Measurements from ENCODE around the gene COL13A1.

Gene COL13A1

DNA sequence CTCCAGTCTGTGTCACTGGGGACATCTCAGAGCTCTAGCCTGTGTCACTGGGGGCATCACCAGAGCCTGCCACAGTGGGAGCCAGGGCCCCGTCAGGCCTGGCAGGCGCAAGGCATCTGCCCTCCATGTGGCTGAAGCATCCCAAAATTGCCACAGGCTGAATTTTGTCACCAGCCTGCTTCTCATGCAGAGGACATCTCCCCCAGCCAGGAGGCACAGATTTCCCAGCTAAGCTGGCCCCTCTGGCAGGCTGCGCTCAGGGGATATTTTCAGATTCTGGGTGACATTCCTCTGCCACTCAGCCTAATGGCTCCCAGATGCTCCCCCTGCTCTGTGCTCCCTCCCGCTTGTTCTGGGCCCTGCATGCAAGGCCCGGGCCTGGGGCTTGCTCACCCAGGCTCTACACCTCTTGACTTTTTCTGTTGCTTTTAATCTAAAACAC is 64.6 kb downstream of the COL13A1 start:
- peaks cover 6% of the 10 kb centered on the region for H3K27me3 Mint-ChIP-seq
- no peaks in the 10 kb centered on the region for H3K4me1 Mint-ChIP-seq
- H3K9me3 Mint-ChIP-seq, result no peaks in the 10 kb centered on the region
- no peak overlapping the region for H3K27ac Mint-ChIP-seq
- ATAC-seq (ENCODE audit: low read depth) (no peak), DNase-seq (ENCODE audit: low spot score in 2 of 2) (no peak)
- H3K36me3 Mint-ChIP-seq, result no peaks in the 10 kb centered on the region
- H3K4me3 Mint-ChIP-seq, result no peak overlapping the region

DNA sequence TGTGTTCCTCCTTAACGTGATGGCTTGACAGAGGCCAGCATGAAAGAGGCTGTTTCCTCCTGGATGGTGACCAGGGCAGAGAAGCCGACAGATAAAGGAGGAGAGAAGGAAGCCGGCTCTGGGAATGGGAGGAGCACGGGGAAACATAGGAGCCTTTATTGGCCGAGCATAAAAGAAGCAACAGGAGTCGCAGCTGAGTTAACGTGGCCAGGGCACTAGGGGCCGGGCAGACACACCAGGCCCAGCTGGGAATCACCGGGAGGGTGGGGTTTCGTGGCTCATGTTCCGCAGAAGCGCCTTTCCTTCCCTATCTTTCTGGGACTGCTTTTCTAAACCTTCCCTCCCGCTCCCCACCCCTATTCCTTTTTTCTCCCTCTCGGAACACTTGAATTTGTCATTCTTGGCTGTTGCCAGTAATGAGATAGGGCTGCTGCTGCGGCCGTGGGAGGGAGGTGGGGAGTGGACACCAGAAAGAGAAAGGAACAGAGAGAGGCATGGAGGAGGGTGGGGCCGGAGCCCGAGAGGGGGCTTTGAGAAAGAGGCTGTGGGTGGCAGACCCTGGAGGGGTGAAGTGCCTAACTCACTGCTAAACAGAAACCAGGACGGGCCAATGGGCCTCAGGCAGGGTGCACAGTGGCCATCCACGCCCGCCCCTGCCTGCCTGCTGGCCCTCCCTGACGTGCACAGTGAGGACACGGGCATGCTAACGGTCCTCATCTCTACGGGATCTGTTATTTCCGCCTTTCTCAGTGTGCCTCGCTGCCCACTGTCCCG is 65.2 kb downstream of the COL13A1 start:
- peaks cover 6% of the 10 kb centered on the region for H3K27me3 Mint-ChIP-seq
- DNase-seq (ENCODE audit: low spot score in 2 of 2) (no peak), ATAC-seq (ENCODE audit: low read depth) (no peak)
- no peaks in the 10 kb centered on the region for H3K9me3 Mint-ChIP-seq
- H3K36me3 Mint-ChIP-seq, result no peaks in the 10 kb centered on the region
- no peak overlapping the region for H3K4me3 Mint-ChIP-seq
- no peak overlapping the region for H3K27ac Mint-ChIP-seq
- H3K4me1 Mint-ChIP-seq, result no peaks in the 10 kb centered on the region

DNA sequence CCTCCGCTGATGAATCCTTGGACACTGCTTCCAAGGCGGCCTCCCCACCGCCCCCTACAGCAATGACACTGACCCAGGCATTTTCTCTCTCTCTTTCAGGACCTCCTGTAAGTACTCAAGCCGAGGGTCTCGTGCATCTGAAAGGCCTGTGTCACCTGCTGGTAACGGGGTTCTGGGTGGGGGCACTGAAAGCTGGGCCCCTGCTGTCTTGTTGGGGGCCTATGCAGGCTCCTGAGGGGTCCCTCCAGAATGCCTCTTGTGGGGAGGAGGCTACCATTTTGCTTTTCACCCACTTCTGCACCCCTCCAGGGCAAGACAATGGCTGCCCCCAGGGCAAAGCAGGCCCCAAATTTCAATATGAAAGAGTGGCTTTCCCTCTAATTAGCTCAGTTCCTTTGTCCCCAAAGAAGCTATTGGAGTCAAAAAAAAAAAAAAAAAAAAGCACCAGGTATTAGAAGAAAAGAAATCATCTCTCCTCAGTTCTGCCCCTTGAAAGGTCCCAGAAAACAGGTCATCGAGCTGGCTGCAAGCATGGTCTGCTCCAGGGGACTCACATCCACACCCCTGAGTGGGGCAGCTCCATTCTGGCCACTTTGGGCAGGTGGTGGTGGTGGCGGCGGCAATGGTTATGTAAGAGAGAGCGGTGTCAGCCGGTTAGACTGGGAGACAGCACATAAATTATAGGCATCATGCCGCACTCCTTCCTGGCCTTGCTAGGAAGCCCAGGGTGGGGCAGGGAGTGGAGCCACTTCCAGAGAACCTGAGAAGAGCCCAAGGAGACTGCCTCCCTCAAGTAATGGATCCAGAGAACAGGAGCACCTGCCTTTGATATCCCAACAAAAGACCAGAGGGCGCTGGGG is 66.2 kb downstream of the COL13A1 start:
- no peaks in the 10 kb centered on the region for H3K36me3 Mint-ChIP-seq
- ATAC-seq (ENCODE audit: low read depth) (no peak), DNase-seq (ENCODE audit: low spot score in 2 of 2) (no peak)
- H3K9me3 Mint-ChIP-seq, result no peaks in the 10 kb centered on the region
- H3K4me1 Mint-ChIP-seq, result no peaks in the 10 kb centered on the region
- H3K4me3 Mint-ChIP-seq, result no peak overlapping the region
- peaks cover 4% of the 10 kb centered on the region for H3K27me3 Mint-ChIP-seq
- H3K27ac Mint-ChIP-seq, result no peak overlapping the region

DNA sequence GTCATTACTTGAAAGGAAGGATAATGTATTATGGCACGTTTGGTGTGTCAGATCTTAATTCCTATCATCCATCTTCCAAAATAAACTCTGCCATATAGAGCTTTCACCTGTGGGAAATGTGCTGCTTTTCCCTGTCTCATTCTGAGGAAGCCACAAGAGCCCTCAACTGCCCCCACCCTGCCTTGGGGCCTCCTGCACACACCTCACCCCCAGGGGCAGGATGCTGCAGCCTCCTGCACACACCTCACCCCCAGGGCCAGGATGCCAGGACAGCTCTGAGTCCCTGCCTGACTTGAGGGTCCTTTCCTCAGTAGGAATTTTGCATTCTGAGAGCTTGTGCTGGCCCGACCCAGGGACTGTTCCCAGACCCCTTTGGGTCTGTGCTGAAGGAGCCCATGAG is 67.1 kb downstream of the COL13A1 start:
- Mint-ChIP-seq H3K27ac (no peak overlapping the region), H3K4me3 (no peak overlapping the region), H3K27me3 (peaks cover 4% of the 10 kb centered on the region), H3K4me1 (no peaks in the 10 kb centered on the region), H3K36me3 (no peaks in the 10 kb centered on the region), H3K9me3 (no peaks in the 10 kb centered on the region)
- no peak for DNase-seq (ENCODE audit: low spot score in 2 of 2)
- no peak for ATAC-seq (ENCODE audit: low read depth)

DNA sequence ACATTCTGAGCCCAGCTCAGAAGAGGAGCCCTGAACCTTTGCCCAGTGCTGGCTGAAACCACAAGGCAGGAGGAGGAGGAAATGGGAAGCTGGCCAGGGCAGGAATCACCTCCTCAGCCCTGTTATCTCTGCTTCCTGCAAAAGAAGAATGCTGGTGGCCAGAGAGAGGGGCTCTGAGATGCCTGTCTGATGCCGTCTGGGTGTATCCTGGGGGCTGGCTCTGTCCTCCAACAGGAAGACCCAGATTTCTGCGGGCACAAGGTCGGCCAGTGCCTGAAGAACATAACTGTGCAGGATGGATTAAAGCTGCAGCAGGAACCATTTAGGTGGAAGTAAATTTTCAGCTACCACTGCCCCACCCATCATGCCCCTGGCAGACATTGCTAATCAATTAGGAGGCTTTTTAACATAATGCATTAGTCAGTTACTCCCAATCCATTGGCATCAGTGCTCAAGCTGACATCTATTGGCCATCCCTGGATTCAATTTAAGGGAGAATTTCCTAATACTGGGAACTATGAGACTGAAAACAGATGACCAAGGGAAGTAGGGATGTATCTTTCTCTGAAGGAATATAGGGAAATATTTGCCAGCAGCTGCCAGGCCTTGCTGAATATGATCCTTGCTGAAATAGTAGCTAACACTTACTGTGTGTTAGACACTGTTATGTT is 67.7 kb downstream of the COL13A1 start:
- no peaks in the 10 kb centered on the region for H3K36me3 Mint-ChIP-seq
- DNase-seq (ENCODE audit: low spot score in 2 of 2) (no peak), ATAC-seq (ENCODE audit: low read depth) (no peak)
- no peak overlapping the region for H3K4me3 Mint-ChIP-seq
- H3K27me3 Mint-ChIP-seq, result peaks cover 4% of the 10 kb centered on the region
- no peaks in the 10 kb centered on the region for H3K9me3 Mint-ChIP-seq
- H3K4me1 Mint-ChIP-seq, result no peaks in the 10 kb centered on the region
- H3K27ac Mint-ChIP-seq, result no peak overlapping the region

DNA sequence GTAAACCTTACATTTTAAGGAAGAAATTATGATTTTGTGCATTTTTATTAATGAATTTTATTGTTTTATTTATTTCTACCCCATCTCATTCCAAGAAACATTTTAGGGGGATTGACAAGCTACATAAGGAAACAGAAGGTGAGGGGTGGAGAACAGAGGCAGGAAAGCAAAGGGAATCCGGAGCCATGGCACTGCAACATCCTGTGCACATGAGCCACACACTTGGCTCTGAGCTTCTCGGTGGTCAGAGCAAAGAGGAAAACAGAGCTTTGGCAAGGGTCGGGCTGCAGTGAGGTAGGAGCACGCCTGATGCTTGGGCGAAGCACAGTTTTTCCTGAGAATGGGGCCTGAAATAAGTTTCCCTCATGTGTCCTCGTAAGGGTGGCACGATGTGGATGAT is 68.9 kb downstream of the COL13A1 start:
- Mint-ChIP-seq H3K4me3 (no peak overlapping the region), H3K27me3 (peaks cover 2% of the 10 kb centered on the region), H3K36me3 (no peaks in the 10 kb centered on the region), H3K27ac (no peak overlapping the region), H3K9me3 (no peaks in the 10 kb centered on the region), H3K4me1 (no peaks in the 10 kb centered on the region)
- DNase-seq (ENCODE audit: low spot score in 2 of 2) (no peak), ATAC-seq (ENCODE audit: low read depth) (no peak)

DNA sequence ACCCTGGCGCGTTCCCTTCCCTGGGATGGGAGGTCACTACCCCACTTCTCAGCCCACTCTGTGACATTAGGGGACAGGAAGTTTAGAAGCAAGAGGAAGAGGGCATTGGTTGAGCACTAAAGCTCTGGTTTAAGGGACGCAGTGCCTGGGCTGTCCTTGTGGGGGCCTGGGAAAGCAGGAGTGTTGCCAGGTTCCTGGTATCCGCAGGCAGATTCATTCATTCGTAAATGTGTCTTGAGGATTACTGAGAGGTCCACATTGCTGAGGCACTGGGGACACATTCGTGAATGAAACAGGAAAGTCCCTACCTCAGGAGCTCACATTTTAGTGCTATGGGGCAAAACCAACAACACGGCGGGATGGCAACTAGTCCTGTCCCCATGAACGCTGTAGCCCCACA is 69.4 kb downstream of the COL13A1 start:
- Mint-ChIP-seq H3K4me3 (no peak overlapping the region), H3K27me3 (peaks cover 2% of the 10 kb centered on the region), H3K4me1 (no peaks in the 10 kb centered on the region), H3K27ac (no peak overlapping the region), H3K9me3 (no peaks in the 10 kb centered on the region), H3K36me3 (no peaks in the 10 kb centered on the region)
- ATAC-seq (ENCODE audit: low read depth), result no peak
- no peak for DNase-seq (ENCODE audit: low spot score in 2 of 2)

DNA sequence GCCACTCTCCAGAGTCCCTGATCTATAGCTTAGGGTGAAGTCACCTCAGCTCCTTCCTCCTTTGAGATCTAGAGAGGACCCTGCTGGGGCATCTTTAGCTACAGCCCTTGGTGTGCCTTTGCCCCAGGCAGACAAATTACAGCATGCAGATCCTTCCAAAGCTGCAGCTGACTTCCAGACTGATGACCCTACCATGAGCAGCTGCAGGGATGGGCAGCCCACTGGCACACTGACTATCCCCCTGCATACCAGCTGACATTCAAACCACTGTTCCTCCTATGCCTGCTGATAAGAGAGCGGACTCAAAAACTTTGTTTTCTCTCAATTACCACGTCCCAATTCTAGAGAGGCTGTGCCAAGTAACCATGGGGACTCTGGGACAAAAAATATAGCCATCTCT is 70.6 kb downstream of the COL13A1 start:
- Mint-ChIP-seq H3K36me3 (no peaks in the 10 kb centered on the region), H3K9me3 (no peaks in the 10 kb centered on the region), H3K4me1 (no peaks in the 10 kb centered on the region), H3K27ac (no peak overlapping the region), H3K27me3 (peaks cover 3% of the 10 kb centered on the region), H3K4me3 (no peak overlapping the region)
- ATAC-seq (ENCODE audit: low read depth) (no peak), DNase-seq (ENCODE audit: low spot score in 2 of 2) (no peak)

DNA sequence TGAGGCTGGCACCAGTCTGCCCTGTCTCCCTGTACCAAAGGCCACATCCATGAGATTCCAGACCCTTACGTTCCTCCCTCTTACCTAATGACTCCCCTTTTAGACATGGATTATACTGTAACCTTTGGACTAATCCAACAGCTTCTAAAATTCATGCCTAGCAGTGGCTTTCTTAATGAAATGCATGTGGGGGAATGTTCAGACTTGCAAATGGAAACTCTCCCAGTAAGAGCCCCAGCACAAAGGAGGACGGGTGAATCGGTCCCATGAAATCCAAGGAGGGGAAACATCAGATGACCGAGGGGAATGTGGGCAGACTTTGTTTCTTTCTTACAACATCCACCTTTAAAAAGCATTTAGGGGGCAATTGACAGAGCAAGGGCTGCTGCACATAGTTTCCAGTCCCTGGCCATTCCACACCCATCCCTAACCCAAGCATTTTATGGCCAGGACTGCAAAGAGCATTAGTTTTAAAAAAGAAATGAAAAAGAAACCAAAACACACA is 71.5 kb downstream of the COL13A1 start:
- no peaks in the 10 kb centered on the region for H3K4me1 Mint-ChIP-seq
- peaks cover 8% of the 10 kb centered on the region for H3K27me3 Mint-ChIP-seq
- ATAC-seq (ENCODE audit: low read depth), result no peak
- H3K36me3 Mint-ChIP-seq, result no peaks in the 10 kb centered on the region
- H3K4me3 Mint-ChIP-seq, result no peak overlapping the region
- DNase-seq (ENCODE audit: low spot score in 2 of 2), result no peak
- no peak overlapping the region for H3K27ac Mint-ChIP-seq
- no peaks in the 10 kb centered on the region for H3K9me3 Mint-ChIP-seq

DNA sequence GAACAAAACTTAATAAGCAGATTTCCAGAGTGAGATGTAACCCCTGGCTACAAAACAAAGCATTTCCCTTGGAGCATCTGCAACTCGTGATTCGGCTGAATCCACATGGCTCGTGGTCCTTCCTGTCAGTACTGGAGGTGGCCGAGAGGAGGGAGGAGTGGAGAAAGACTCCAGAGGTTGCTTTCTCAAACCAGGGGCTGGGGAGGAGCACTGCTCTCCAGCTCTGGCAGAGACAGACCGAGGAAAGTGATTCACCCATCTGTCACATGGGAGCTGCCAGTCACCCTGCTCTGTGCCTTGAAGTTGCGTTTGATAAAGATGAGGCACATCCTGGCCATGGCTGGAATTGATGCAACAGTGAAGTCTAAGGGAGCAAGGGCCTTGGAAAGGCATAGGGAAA is 72.7 kb downstream of the COL13A1 start:
- Mint-ChIP-seq H3K36me3 (no peaks in the 10 kb centered on the region), H3K4me1 (no peaks in the 10 kb centered on the region), H3K27ac (no peak overlapping the region), H3K27me3 (peaks cover 8% of the 10 kb centered on the region), H3K9me3 (no peaks in the 10 kb centered on the region), H3K4me3 (no peak overlapping the region)
- no peak for DNase-seq (ENCODE audit: low spot score in 2 of 2)
- no peak for ATAC-seq (ENCODE audit: low read depth)

DNA sequence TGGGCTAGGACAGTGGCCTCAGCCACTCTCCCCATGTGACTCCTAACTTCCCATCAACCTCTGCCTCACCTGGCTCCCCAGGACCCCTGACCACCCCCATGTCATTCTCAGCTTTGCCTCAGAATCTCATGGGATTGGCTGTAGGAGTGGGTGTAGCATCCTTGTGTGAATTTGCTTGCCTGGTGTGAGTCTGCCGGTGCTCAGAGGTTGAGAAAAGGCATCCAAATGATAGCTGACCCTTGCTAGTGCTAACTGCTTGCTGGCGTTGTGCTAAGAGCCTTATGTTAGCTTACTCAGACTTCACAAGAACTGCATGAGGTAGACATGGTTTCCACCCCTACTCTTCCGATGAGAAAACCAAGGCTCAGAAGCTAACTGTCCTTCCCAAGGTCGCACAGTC is 74.2 kb downstream of the COL13A1 start:
- H3K4me3 Mint-ChIP-seq, result no peak overlapping the region
- H3K9me3 Mint-ChIP-seq, result no peaks in the 10 kb centered on the region
- no peaks in the 10 kb centered on the region for H3K4me1 Mint-ChIP-seq
- no peak overlapping the region for H3K27ac Mint-ChIP-seq
- no peak for ATAC-seq (ENCODE audit: low read depth)
- DNase-seq (ENCODE audit: low spot score in 2 of 2), result no peak
- no peaks in the 10 kb centered on the region for H3K36me3 Mint-ChIP-seq
- peaks cover 14% of the 10 kb centered on the region for H3K27me3 Mint-ChIP-seq

DNA sequence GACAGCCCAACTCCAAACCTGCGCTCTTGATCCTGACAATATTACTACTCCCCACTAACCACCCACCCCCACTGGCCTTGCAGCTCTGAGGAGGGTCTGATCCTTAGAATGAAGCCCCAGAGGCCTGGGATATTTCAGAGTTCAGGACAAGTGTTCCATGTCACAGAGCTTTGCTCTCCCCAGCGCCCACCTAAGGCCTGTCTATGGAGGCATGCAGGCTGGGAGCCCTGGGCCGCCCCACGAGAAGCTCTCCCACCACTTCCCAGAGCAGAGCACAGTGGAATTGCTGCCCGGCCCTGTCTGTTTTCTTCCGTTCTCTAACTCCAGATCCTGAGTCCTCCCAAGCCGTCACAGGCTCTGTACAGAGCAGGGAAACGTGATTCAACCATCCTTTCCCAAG is 74.6 kb downstream of the COL13A1 start:
- H3K36me3 Mint-ChIP-seq, result no peaks in the 10 kb centered on the region
- DNase-seq (ENCODE audit: low spot score in 2 of 2), result no peak
- peaks cover 15% of the 10 kb centered on the region for H3K27me3 Mint-ChIP-seq
- no peak overlapping the region for H3K27ac Mint-ChIP-seq
- no peaks in the 10 kb centered on the region for H3K4me1 Mint-ChIP-seq
- no peak overlapping the region for H3K4me3 Mint-ChIP-seq
- H3K9me3 Mint-ChIP-seq, result no peaks in the 10 kb centered on the region
- ATAC-seq (ENCODE audit: low read depth), result no peak

DNA sequence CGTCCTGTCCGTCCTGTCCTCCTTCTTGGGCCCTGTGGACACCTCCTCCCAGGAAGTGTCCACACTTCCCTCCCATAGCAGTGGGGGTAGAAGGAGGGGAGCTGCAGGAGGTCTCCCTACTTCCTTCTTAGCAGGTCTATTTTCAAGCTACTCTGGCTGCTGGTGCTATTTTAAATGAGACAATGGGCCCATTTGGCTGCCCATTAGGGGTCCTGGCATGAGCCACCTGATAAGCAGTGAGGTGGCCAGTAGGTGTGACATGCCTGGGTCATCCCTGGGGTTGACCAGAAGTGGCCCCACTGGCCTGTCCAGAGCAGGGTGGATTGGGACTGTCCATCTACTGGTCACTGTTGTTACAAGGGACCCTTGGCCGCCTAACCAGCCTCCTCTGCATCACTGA is 75.2 kb downstream of the COL13A1 start:
- Mint-ChIP-seq H3K9me3 (no peaks in the 10 kb centered on the region), H3K4me1 (no peaks in the 10 kb centered on the region), H3K27ac (no peak overlapping the region), H3K36me3 (no peaks in the 10 kb centered on the region), H3K27me3 (peaks cover 17% of the 10 kb centered on the region), H3K4me3 (no peak overlapping the region)
- ATAC-seq (ENCODE audit: low read depth) (no peak), DNase-seq (ENCODE audit: low spot score in 2 of 2) (no peak)

DNA sequence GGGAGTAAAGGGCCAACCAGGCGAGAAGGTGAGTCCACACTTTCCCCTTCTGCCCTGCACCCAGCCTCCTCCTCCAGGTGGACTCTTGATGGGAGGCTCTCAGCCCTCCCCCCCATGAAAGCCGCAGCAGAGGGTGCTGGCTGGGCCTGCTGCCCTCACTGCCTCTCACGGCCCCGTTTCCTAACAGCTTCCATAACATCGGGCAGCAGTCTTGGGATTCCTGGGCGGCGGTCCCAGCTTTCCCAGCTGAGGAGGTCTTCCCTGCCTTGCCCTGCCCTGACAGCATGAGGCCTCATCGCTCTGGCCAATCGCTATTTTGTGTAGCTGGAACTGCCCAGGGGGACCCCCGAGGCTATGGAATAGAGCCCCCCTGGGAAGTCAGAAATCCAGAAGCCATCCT is 76.3 kb downstream of the COL13A1 start:
- H3K4me3 Mint-ChIP-seq, result no peak overlapping the region
- peaks cover 17% of the 10 kb centered on the region for H3K27me3 Mint-ChIP-seq
- no peaks in the 10 kb centered on the region for H3K9me3 Mint-ChIP-seq
- H3K27ac Mint-ChIP-seq, result no peak overlapping the region
- DNase-seq (ENCODE audit: low spot score in 2 of 2), result no peak
- H3K36me3 Mint-ChIP-seq, result no peaks in the 10 kb centered on the region
- H3K4me1 Mint-ChIP-seq, result no peaks in the 10 kb centered on the region
- ATAC-seq (ENCODE audit: low read depth), result no peak
